Non-pigmented ciliary epithelial cell (primary cell): ENCODE measurements around the gene PAK1IP1.
"Not testable (repeated sequence)": the region's sequence is repeated elsewhere in the genome, so short reads cannot be mapped to it uniquely, and the experiment has no call there.

Experiments used
- DNase-seq: peaks from one replicate; pipeline ENCODE4 v3.0.0-alpha.2; 2010; ENCODE audit warnings: low read depth

Gene PAK1IP1

DNA sequence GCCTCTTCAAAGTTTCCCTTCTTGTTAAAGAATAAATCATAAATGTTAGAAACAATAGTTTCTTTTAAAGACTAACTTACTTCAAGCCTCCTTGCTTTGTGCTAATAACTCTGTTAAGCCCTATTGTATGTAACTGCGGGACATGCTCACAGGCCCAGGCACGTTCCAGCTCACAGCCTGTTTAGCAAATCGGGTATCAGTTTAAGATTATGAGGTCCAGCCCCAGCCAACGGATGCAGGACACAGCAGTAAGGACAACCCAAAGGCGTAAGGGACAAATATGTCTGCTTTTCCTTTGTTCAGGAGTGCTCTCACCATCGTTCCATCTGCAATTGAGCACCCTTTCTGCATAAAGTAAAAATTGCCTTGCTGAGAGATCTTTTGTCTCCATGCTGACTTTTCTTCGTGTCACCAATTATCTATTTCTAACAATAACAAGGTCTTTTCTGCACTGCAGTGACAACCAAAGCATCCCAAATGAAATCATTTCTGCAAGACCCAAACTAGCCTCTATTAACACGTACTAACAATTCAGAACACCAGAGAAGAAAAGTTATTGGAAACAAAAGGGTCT is 1.7 kb upstream of the PAK1IP1 start:
- no peak for DNase-seq

DNA sequence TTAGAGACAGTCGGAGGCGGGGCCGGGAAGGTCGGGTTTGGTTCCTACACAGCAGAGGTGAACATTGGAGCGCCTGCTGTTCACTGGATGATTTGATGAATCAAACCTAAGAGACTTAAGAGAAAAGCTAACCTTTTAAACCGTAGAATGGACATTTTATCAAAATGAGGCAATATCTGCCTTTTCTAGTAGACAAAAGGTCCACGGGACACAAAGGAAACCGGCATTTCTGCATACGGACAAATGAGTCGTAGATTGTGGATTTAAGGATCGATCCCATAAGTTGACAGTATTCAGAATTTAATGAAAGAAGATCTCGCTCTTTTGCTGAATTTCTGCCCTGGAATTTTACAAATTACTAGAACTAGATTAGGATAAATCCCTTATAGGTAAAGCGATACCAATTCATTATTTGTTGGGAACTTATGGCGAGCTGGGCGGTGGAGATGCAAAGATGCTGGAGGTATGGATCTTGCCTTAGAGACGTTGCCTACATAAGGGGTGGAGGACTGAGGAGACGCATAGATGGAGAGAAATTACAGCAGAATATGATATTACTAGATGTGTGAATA is 400 bp downstream of the PAK1IP1 start:
- no peak for DNase-seq

DNA sequence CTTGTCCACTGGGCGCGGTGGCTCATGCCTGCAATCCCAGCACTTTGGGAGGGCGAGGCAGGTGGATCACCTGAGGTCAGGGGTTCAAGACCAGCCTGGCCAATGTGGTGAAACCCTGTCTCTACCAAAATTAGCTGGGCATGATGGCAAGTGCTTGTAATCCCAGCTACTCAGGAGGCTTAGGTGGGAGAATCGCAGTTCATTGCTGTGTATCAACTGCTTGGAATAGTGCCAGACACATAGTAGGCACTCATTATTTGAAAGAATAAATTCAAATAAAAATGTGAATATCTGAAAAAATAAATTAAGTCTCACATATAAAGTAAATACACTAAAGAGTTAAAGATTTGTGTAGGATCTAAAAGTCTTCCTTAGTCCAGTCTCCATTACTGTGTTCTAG is 1.9 kb downstream of the PAK1IP1 start:
- no peak for DNase-seq

GRCh38 chr6:10713962-10714361 is 19.2 kb downstream of the PAK1IP1 start:
- DNase-seq, result no peak

DNA sequence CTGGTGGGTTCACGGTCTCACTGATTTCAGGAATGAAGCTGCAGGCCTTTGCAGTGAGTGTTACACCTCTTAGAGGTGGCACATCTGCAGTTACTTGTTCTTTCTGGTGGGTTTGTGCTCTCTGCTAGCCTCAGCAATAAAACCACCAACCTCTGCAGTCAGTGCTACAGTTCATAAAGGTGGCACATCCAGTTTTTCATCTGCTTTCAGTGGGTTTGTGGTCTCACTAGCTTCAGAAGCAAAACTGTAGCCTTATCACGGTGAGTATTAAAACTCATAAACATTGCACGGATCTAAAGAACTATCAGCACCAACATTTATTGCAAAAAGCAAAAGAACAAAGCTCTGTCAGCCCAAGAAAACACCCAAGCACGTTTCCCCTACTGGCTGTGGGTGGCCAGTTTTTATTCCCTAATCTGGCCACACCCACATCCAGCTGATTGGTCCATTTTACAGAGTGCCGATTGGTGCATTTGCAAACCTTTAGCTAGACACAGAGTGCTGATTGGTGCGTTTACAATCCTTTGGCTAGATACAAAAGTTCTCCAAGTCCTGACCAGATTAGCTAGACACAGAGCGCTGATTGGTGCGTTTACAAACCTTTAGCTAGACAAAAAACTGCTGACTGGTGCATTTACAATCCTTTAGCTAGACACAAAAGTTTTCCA is 24.7 kb downstream of the PAK1IP1 start:
- no peak for DNase-seq

DNA sequence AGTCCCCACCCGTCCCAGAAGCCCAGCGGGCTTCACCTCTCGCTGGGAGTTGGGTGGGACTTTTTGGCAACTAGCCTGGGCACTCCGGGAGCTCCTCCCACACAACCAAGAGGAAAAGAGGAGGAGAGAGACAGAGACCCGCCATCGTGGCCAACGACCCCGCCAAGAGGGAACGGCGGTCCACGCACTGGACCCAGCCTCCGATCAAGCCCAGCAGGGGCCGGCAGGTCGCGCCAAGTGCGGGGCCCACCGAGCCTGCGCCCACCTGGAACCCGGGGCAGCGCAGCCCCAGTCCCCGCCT is 25.1 kb downstream of the PAK1IP1 start:
- DNase-seq, result no peak

DNA sequence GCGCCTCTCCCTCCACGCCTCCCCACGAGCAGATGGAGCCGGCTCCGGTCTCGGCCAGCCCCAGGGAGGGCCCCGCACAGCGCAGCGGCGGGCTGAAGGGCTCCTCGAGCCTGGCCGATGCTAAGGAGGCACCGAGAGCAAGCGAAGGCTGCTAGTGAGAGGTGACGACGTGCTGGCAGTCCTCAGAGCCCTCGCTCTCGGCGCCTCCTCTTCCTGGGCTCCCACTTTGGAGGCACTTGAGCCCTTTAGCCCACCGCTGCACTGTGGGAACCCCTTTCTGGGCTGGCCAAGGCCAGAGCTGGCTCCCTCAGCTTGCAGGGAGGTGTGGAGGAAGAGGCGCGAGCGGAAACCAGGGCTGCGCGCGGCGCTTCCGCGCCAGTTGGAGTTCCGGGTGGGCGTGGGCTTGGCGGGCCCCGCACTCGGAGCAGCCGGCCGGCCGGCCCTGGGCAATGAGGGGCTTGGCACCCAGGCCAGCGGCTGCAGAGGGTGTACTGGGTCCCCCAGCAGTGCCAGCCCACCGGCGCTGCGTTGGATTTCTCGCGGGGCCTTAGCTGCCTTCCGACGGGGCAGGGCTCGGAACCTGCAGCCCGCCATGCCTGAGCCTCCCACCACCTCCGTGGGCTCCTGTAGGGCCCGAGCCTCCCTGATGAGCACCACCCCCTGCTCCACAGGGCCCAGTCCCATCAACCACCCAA is 25.6 kb downstream of the PAK1IP1 start:
- DNase-seq, result no peak

DNA sequence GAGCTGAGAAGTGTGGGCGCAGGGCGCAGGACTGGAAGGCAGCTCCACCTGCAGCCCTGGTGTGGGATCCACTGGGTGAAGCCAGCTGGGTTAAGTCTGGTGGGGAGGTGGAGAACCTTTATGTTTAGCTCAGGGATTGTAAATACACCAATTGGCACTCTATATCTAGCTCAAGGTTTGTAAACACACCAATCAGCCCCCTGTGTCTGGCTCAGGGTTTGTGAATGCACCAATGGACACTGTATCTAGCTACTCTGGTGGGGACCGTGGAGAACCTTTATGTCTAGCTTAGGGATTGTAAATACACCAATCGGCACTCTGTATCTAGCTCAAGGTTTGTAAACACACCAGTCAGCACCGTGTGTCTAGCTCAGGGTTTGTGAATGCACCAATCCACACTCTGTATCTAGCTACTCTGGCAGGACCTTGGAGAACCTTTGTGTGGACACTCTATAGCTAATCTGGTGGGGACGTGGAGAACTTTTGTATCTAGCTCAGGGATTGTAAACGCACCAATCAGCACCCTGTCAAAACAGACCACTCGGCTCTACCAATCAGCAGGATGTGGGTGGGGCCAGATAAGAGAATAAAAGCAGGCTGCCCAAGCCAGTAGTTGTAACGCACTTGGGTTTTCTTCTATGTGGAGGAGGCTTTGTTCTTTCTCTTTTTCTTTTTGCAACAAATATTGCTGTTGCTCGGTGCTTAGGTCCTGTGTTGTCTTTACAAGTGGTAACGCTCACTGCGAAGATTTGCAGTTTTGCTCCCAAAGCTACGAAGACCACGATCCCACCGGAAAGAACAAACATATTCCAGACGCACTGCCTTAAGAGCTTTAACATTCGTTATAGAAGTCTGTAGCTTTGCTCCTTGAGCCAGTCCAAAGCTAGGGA is 26.4 kb downstream of the PAK1IP1 start:
- DNase-seq, result not testable (repeated sequence)

DNA sequence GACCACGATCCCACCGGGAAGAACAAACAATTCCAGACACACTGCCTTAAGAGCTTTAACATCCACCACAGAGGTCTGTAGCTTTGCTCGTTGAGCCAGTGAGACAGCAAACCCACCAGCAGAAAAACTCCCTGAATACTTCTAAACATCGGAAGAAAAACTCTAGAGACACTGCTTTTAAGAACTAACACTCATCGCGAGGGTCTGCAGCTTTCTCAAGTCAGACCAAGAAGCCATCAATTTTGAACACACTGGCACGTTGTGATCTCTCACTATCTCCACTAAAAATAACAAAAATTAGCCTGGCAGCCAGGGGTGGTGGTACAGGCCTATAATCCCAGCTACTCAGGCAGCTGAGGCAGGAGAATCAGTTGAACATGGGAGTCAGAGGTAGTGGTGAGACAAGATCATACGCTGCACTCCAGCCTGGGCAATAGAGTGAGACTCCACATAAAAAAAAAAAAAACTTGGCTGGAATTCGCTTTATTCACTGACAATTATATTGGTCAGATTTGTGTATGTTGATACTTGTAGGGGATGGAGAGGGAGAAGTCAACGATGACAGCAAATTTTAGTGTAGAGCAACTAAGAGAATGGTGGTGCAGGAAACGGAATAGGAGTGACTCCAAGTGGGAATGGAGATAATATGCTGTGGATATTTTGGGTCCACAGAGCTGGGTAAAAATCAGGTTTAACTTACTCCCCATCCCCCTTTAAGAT is 27.2 kb downstream of the PAK1IP1 start:
- no peak for DNase-seq

GRCh38 chr6:10722570-10722819 is 27.7 kb downstream of the PAK1IP1 start:
- no peak for DNase-seq

DNA sequence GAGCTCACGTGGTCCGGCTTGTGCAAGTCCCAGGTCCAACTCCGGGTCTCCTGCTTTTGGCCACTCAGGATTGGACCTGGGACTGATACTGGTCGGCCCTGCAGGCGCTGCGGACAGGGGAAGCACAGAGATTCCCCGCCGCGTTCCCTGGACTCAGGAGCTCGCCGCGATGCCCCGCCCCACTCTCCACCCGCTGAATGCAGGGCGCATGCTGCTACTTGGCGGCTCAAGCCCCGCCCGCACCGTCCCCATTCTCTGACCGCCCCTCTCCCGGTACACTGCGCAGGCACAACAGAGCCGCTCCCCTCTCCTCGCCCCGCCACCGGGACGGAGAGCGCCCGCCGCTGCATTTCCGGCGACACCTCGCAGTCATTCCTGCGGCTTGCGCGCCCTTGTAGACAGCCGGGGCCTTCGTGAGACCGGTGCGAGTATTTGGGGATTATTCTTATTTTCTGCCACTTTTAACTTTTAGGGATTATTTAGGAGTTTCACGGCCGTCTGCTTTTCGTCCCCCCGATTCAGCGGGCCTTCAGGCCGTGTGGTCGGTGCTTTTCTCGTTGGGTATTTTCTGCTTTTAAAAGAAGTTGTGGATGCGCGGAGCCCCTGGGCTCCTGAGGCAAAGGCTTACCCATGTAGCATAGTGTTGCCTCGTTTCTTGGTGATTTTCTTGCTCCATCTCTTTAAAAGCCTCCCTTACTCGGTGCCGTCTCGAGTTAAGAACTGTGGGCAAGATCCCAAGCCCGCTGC is 28.2 kb downstream of the PAK1IP1 start, which contains the start of gene TMEM14C:
Gene TMEM14C, plus strand, starts transcription at position 251 of the 747 bp plus-strand sequence. CDS start 1,544 bp downstream, outside the sequence.
- DNase-seq, result peak; percentile 89

DNA sequence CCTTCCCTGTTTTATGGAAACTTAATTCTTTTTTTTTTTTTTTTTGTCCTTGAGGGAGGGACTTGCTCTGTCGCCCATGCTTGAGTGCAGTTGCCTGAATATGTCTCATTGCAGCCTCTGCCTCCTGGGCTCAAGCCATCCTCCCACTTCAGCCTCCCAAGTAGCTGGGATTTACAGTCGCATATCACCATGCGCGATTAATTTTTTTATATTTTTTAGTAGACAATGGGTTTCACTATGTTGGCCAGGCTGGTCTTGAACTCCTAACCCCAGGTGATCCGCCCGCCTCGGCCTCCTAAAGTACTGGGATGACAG is 28.8 kb downstream of the PAK1IP1 start:
- no peak for DNase-seq

GRCh38 chr6:10725044-10725443 is 30.3 kb downstream of the PAK1IP1 start:
- DNase-seq, result no peak

- no peak for DNase-seq
These were observed 30.9 kb downstream of the PAK1IP1 start for GRCh38 chr6:10725716-10726115.

DNA sequence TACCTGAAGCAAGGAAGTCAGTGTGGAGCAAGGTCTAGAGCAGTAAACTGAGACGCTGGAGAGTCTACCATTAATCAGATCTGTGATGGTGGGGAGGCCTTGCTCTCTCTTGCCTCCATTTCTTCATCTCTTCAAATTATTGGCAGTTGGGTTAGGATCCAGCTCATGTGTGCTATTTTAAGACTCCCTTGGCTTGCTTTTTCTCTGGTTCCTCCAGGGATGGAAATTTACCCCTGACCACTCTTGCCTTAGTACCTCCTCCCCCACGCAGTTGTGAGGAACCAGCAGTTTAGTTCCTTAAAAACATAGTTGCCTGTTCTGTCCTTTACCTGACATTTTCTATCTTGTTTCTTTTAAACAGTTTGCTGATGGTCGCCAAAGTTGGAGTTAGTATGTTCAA is 35.5 kb downstream of the PAK1IP1 start:
- DNase-seq, result no peak

- no peak for DNase-seq
These were observed 38.5 kb downstream of the PAK1IP1 start for GRCh38 chr6:10733151-10733715.

GRCh38 chr6:10733863-10734262 is 39.1 kb downstream of the PAK1IP1 start:
- DNase-seq, result no peak

- no peak for DNase-seq
These were observed 42.0 kb downstream of the PAK1IP1 start for GRCh38 chr6:10736731-10737130.

DNA sequence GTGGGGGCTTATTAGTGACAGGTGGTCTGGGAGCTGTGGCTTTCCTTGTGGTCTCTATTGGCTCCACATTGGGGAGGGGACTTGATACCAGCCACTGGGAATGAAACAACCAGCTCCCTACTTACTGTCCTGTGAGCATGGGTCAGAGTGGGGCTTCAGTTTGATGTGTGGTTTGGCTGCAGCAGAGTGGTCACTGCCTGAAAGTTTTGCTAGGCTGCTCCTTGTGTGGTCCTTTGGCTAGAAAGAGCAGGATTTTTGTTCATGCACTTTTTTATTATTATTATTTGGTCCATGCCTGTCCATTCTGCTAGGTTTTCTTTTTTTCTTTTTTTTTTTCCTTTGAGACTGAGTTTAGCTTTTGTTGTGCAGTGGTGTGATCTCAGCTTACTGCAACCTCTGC is 45.3 kb downstream of the PAK1IP1 start:
- no peak for DNase-seq

DNA sequence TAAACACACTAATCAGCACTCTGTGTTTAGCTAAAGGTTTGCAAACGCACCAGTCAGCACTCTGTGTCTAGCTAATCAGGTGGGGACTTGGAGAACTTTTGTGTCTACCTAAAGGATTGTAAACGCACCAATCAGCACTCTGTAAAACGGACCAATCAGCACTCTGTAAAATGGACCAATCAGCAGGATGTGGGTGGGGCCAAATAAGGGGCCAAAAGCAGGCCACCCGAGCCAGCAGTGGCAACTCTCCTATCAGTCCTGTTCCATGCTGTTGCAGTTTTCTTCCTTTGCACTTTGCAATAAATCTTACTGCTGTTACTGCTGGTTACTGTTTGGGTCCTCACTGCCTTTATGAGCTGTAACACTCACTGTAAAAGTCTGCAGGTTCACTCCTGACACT is 46.9 kb downstream of the PAK1IP1 start:
- DNase-seq, result not testable (repeated sequence)

DNA sequence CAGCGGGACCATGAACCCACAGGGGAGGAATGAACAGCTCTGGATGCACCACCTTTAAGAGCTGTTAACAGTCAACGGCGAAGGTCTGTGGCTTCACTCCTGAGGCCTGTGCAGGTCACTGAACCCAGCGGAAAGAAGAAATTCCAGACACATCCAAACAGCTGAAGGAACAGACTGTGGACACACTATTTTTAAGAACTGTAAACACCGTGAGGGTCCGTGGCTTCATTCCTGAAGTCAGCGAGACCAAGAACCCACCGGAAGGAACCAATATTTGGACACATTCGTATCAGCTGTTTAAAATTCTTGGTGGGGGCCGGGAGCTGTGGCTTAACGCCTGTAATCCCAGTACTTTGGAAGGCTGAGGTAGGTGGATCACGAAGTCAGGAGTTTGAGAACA is 47.5 kb downstream of the PAK1IP1 start:
- DNase-seq, result no peak
